ENCODE measurements around the gene MMAA.
"Not testable (repeated sequence)": the region's sequence is repeated elsewhere in the genome, so short reads cannot be mapped to it uniquely, and the experiment has no call there.

The MMAA gene

DNA sequence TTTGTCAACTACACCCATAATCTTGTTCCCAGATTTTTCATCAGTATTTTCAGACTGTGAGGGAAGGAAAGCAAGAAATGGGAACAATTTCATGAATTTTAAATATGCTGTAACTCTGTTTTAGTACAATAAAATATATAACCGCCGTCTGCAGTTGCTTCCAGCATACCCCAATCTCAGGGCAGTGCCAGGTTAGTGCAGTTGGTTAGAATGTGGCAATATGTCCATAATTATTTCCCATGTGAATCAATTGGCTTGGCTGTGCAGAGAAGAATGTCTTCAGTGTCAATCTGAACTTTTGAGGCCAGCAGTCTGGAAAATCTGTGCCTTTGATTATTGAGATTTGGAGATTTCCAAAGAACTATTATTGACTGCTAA lies 5.0 kb upstream of the MMAA start:
- H3K4me3 Mint-ChIP-seq, result no peak overlapping the region
- TF ChIP-seq, protein P1, sequence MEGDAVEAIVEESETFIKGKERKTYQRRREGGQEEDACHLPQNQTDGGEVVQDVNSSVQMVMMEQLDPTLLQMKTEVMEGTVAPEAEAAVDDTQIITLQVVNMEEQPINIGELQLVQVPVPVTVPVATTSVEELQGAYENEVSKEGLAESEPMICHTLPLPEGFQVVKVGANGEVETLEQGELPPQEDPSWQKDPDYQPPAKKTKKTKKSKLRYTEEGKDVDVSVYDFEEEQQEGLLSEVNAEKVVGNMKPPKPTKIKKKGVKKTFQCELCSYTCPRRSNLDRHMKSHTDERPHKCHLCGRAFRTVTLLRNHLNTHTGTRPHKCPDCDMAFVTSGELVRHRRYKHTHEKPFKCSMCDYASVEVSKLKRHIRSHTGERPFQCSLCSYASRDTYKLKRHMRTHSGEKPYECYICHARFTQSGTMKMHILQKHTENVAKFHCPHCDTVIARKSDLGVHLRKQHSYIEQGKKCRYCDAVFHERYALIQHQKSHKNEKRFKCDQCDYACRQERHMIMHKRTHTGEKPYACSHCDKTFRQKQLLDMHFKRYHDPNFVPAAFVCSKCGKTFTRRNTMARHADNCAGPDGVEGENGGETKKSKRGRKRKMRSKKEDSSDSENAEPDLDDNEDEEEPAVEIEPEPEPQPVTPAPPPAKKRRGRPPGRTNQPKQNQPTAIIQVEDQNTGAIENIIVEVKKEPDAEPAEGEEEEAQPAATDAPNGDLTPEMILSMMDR (IDR thresholded peaks at IDR 0.05), result no peak
- H3K27ac Mint-ChIP-seq, result no peak overlapping the region
- no peaks in the 10 kb centered on the region for H3K36me3 Mint-ChIP-seq (ENCODE audit: low read depth)
- DNase-seq, result no peak
- H3K27me3 Mint-ChIP-seq (ENCODE audit: low read depth, poor library complexity), result peaks cover 5% of the 10 kb centered on the region
- H3K9me3 Mint-ChIP-seq, result no peaks in the 10 kb centered on the region
- peaks cover 14% of the 10 kb centered on the region for H3K4me1 Mint-ChIP-seq

DNA sequence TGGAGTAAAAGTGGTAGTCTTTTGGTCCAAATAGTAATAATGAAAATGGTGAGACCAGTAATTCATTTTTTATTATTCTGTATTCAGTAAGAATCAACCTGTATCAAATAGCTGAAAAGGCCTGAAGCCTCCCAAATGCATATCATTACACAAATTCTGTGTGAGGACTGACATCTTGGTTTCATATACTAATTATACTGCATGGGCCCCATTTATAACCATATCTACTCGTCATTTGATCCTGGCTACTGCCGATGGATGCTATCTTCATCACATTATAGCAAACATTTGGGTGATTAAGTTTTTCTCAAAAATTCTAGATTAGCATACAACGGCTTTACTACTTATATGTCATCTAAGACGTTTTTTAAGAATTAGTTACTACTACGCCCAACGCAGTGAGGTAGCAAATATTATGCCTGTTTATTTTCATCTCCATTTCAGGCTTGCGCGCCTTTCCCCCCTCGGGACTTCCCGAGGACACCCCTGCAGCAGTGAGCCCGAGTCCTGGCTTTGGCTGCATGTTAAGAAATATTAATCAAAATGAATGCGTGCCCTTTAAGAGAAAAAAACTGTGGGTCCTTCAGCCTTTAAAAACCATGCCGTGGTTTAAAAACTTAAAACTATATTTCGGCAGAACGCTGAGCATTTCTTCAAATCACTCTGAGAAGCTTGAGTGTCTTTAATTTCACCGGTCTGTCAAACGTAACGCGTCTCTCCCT lies 814 bp upstream of the MMAA start:
- H3K4me3 Mint-ChIP-seq, result peak overlapping the region; percentile 92
- H3K36me3 Mint-ChIP-seq (ENCODE audit: low read depth), result peaks cover 24% of the 10 kb centered on the region
- H3K4me1 Mint-ChIP-seq, result peaks cover 24% of the 10 kb centered on the region
- TF ChIP-seq, protein P1 (IDR thresholded peaks at IDR 0.05), result no peak
- H3K9me3 Mint-ChIP-seq, result peaks cover 27% of the 10 kb centered on the region
- peak overlapping the region; percentile 84 for H3K27ac Mint-ChIP-seq
- no peaks in the 10 kb centered on the region for H3K27me3 Mint-ChIP-seq (ENCODE audit: low read depth, poor library complexity)
- DNase-seq, result peak; percentile 8

DNA sequence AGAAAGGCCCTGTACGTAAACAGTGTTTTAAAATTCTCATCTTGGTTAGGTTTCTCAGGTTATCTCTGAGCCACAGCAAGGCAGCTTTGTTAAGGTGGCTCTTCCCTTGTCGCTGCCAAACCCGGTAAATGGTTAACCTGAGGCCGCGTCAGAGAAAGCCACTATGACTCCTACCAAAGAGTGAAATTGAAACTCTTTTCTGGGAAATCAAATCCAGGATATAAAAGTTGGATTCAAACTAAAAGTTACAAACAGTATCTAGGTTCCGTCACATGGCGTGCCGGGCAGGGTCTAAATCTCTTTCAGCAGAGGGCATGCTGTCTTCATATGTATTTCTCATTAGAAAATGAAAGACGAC lies 433 bp downstream of the MMAA start:
- peaks cover 32% of the 10 kb centered on the region for H3K36me3 Mint-ChIP-seq (ENCODE audit: low read depth)
- H3K9me3 Mint-ChIP-seq, result peaks cover 27% of the 10 kb centered on the region
- DNase-seq, result no peak
- TF ChIP-seq, protein P1 (IDR thresholded peaks at IDR 0.05), result peak; percentile 4
- H3K4me3 Mint-ChIP-seq, result peak overlapping the region; percentile 92
- H3K4me1 Mint-ChIP-seq, result peaks cover 24% of the 10 kb centered on the region
- H3K27ac Mint-ChIP-seq, result peak overlapping the region; percentile 96
- H3K27me3 Mint-ChIP-seq (ENCODE audit: low read depth, poor library complexity), result no peaks in the 10 kb centered on the region

DNA sequence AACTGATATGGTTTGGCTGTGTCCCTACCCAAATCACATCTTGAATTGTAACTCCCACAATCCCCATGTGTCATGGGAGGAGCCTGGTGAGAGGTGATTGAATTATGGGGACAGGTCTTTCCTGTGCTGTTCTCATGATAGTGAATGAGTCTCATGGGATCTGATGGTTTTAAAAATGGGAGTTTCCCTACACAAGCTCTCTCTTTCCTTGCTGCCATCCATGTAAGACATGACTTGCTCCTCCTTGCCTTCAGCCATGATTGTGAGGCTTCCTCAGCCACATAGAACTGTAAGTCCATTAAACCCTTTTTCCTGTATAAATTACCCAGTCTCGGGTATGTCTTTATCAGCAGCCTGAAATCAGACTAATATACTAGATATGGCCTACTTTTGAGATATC lies 2.9 kb downstream of the MMAA start:
- DNase-seq; H3K27ac Mint-ChIP-seq; H3K27me3 Mint-ChIP-seq (ENCODE audit: low read depth, poor library complexity); H3K4me3 Mint-ChIP-seq: not testable (repeated sequence)
- H3K36me3 Mint-ChIP-seq (ENCODE audit: low read depth), result peaks cover 35% of the 10 kb centered on the region
- H3K9me3 Mint-ChIP-seq, result peaks cover 27% of the 10 kb centered on the region
- peaks cover 32% of the 10 kb centered on the region for H3K4me1 Mint-ChIP-seq

DNA sequence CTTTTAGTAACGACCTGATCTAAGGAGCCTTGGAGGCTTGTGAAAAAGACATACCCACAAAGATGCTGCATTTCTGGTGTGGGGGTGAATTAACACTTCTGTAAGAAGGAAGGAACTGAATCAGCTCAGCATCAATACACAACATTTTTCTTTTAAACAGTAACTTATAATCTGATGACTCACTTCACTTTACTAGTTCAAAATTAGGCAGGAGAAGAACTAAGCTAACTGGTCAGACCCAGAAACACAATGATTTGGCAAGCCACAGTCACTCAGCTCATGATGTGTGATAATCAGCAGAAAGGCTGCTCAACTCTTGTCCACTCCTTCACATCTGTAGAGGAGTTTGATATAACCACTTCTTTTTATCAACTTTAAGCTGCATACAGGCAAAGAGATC lies 4.6 kb downstream of the MMAA start:
- DNase-seq, result no peak
- TF ChIP-seq, protein P1 (IDR thresholded peaks at IDR 0.05), result no peak

DNA sequence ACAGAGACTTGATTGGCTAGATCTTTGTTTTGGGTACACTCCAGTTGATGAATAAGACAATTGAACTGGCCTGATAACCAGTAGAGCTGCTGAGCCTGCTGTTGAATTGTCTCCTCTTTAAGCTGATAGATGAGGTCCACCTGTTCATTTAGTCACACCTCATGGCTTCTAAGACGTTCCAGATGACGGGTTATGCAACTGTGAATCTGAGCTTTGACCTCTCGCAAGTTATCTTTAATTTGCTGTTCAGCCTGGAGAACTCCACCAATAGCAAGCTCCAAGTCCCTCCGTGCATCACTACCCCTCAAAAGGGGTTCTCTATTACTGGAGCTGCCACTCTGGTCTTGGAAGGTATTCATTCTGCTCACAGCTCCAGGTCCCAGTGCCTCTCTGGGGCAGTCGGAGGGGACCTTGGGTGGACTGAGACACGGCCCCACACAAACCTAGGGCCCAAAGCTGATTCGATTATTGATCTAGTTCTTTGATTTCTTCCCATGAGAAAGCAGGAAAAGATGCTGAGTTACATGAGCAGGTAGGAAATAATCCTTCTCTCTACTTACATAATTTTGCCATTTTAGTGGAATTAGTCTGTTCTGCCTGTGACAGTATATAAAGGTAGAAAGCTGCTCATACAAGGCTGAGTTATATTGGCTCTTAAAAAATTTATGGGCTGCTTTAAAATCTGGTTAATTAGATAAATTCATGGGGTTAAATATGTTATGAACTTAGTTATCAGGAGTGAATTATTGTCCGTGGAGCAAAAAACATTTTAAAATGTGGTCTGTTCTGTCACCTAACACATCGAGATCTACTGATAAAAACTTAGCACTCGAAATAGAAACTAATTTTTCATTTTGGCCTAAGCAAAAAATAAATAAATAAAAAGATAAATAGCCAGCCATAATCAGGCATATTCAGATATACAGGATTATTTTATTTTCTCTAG lies 6.8 kb downstream of the MMAA start:
- Mint-ChIP-seq H3K27me3 (ENCODE audit: low read depth, poor library complexity) (peaks cover 4% of the 10 kb centered on the region), H3K4me1 (peaks cover 7% of the 10 kb centered on the region), H3K27ac (no peak overlapping the region), H3K36me3 (ENCODE audit: low read depth) (peaks cover 41% of the 10 kb centered on the region), H3K4me3 (no peak overlapping the region), H3K9me3 (peaks cover 32% of the 10 kb centered on the region)
- TF ChIP-seq, protein P1 (IDR thresholded peaks at IDR 0.05), result no peak
- DNase-seq, result no peak

More for the DNA sequence above, 4.6 kb downstream of the MMAA start:
- peaks cover 4% of the 10 kb centered on the region for H3K27me3 Mint-ChIP-seq (ENCODE audit: low read depth, poor library complexity)
- H3K4me3 Mint-ChIP-seq, result no peak overlapping the region
- peaks cover 27% of the 10 kb centered on the region for H3K9me3 Mint-ChIP-seq
- H3K4me1 Mint-ChIP-seq, result peaks cover 18% of the 10 kb centered on the region
- peaks cover 35% of the 10 kb centered on the region for H3K36me3 Mint-ChIP-seq (ENCODE audit: low read depth)
- H3K27ac Mint-ChIP-seq, result no peak overlapping the region
